Measurements from ENCODE around the gene RTL5.

RTL5 gene

DNA sequence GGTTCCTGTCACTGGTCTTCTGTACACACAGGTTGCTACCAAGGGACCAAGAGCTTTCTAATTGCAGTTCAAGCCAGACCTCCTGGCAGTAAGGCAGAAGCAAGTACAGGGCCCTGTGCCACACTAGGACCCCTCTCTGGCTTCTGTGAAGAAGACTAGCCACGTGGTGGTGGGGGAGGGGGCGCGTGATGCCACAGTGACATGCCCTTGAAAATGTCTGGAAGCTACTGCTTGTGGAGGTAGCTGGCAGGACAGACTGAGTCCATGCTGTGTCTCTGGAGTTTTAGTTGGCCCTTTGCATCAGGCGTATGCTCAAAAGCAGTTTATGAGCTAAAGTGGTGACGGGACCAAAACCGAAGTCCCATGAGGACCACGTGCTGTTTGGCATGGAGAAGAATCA, 50.9 kb downstream of the RTL5 start:
- TF ChIP-seq, protein P1, sequence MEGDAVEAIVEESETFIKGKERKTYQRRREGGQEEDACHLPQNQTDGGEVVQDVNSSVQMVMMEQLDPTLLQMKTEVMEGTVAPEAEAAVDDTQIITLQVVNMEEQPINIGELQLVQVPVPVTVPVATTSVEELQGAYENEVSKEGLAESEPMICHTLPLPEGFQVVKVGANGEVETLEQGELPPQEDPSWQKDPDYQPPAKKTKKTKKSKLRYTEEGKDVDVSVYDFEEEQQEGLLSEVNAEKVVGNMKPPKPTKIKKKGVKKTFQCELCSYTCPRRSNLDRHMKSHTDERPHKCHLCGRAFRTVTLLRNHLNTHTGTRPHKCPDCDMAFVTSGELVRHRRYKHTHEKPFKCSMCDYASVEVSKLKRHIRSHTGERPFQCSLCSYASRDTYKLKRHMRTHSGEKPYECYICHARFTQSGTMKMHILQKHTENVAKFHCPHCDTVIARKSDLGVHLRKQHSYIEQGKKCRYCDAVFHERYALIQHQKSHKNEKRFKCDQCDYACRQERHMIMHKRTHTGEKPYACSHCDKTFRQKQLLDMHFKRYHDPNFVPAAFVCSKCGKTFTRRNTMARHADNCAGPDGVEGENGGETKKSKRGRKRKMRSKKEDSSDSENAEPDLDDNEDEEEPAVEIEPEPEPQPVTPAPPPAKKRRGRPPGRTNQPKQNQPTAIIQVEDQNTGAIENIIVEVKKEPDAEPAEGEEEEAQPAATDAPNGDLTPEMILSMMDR (IDR thresholded peaks at IDR 0.05; ENCODE audit: low read depth, low read length, missing control alignments): no peak
- DNase-seq (ENCODE audit: low read depth): no peak
- H3K4me3 ChIP-seq (ENCODE audit: low read depth, low read length): no peak overlapping the region

- no peak for DNase-seq (ENCODE audit: low read depth)
- H3K4me3 ChIP-seq (ENCODE audit: low read depth, low read length): no peak overlapping the region
Observed at GRCh38 chrX:72080150-72080549, 51.6 kb downstream of the RTL5 start.

DNA sequence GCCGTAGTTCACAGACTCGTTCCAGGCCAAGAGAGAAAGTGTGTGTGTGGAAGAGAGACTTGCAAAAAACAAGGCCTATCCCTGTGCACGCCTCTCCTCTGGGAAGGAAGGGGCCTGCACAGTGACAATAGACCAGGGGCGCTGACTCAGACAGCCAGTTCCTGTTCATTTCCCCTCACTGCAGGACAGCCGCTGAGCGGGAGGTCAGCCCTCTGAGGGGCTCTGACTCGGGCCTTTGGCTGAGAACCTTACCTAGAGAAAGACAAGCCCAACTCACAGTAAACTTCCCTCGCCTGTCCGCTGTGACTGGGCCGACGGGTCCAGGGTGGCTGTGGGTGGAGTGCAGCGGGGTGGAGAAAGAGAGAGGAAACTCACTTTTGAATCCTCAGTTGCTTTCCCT, 52.1 kb downstream of the RTL5 start:
- H3K4me3 ChIP-seq (ENCODE audit: low read depth, low read length): no peak overlapping the region
- DNase-seq (ENCODE audit: low read depth): no peak
- TF ChIP-seq, protein P1 (IDR thresholded peaks at IDR 0.05; ENCODE audit: low read depth, low read length, missing control alignments): no peak

More at GRCh38 chrX:72080150-72080549, 51.6 kb downstream of the RTL5 start:
- TF ChIP-seq, protein P1 (IDR thresholded peaks at IDR 0.05; ENCODE audit: low read depth, low read length, missing control alignments): no peak

- no peak overlapping the region for H3K4me3 ChIP-seq (ENCODE audit: low read depth, low read length)
- TF ChIP-seq, protein P1 (IDR thresholded peaks at IDR 0.05; ENCODE audit: low read depth, low read length, missing control alignments): no peak
- no peak for DNase-seq (ENCODE audit: low read depth)
Observed at GRCh38 chrX:72078411-72078810, 53.3 kb downstream of the RTL5 start.
